Stomach (tissue), 4 donors: ENCODE data around the gene SSH2.

Experiments used
- EP300 ChIP-seq: sonication (generic); formaldehyde crosslinking; IDR thresholded peaks from one replicate; pipeline ENCODE4 v1.6.1; 2017; ENCODE audit warnings: antibody characterized with exemption
- POLR2AphosphoS5 ChIP-seq, 3 donors: sonication (generic); formaldehyde crosslinking; IDR thresholded peaks; one replicate each; pipeline ENCODE4 v1.6.1; 2016; ENCODE audit warnings: antibody characterized with exemption in 3 of 3
- TF ChIP-seq, protein P1 (sequence below), 7 experiments: fragments of 450-650 bp in 4 of 7; fragments of 200-600 bp in 3 of 7; sonication (generic) in 3 of 7; IDR thresholded peaks; one replicate each; pipeline ENCODE4 v1.5.1; 2016 to 2019; ENCODE audit warnings: antibody characterized with exemption in 7 of 7, control low read depth in 2 of 7, mild to moderate bottlenecking in 1 of 7

DNA sequence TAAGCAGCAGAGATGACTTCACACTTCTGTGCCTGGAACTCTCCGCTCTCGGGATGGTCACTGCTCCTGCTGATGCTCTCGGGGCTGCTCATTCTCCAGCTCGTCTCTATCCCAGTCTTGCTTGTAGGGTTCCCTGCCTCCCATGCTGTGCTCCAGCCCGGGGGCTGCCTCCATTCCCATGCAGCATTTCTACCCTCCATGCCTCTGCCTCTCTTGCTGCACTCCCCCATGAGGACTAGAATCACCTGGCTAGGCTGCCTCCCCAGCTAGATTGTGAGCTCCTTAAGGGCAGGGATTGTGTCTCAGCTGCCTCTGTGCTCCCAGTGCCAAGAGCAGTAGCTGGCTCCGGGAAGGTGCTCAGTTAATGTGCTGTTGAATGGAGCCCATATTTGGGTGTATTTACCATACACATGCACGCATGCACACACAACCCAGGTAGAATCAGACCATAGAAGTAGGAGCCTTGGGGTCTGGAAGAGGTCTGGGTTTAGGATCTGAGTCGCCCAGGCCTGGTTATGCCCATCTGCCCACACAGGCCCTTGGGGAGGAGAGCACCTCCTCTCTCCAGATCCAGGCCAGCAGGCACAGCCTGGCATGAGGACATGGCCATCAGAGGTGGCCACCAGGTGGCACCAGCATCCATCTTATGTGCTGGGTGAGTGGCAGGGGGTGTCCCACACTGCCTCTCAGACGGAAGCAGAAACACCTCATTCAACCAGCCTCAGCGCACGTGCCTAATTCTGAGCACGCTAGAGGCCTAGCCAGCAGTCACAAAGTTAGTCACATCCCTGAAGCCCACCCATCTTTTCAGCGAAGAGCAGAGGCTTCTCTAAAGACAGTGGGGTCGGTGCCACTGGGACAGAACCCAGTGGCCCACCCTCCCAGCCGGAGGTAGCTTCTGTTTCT, 349.9 kb downstream of the SSH2 start:
- TF ChIP-seq, protein P1, sequence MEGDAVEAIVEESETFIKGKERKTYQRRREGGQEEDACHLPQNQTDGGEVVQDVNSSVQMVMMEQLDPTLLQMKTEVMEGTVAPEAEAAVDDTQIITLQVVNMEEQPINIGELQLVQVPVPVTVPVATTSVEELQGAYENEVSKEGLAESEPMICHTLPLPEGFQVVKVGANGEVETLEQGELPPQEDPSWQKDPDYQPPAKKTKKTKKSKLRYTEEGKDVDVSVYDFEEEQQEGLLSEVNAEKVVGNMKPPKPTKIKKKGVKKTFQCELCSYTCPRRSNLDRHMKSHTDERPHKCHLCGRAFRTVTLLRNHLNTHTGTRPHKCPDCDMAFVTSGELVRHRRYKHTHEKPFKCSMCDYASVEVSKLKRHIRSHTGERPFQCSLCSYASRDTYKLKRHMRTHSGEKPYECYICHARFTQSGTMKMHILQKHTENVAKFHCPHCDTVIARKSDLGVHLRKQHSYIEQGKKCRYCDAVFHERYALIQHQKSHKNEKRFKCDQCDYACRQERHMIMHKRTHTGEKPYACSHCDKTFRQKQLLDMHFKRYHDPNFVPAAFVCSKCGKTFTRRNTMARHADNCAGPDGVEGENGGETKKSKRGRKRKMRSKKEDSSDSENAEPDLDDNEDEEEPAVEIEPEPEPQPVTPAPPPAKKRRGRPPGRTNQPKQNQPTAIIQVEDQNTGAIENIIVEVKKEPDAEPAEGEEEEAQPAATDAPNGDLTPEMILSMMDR (IDR thresholded peaks at IDR 0.05): peak in 5 of 7 experiments; percentile 73 to 93 (median 89)
- no peak for TF ChIP-seq EP300
- TF ChIP-seq POLR2AphosphoS5 (IDR thresholded peaks at IDR 0.05): peak in 2 of 3 donors; percentile 48 to 86
